ENCODE data around the gene GNG3. TPM values are rescaled to one million over a fixed set of nuclear protein-coding genes. Genes with fewer than 3 reads are reported as not detected.
"Not testable (repeated sequence)": the region's sequence is repeated elsewhere in the genome, so short reads cannot be mapped to it uniquely, and the experiment has no call there.

The GNG3 gene
- total and polyA plus RNA-seq, 5 donors = 0.57 TPM; not detected in 4

GRCh38 chr11:62673196-62673525 lies 34.3 kb upstream of the GNG3 start:
- intact Hi-C loops (cut with DNase I) = no loop called here
- H3K27ac ChIP-seq (ENCODE audit: low read length) = no peak overlapping the region
- ATAC-seq (no peak), DNase-seq (no peak)
- H3K4me3 ChIP-seq (ENCODE audit: low read length) = no peak overlapping the region
- no peaks in the 10 kb centered on the region for H3K27me3 ChIP-seq (ENCODE audit: control insufficient read depth, insufficient read depth)
- no peaks in the 10 kb centered on the region for H3K9me3 ChIP-seq (ENCODE audit: control insufficient read depth, low read length)
- peaks cover 3% of the 10 kb centered on the region for H3K4me1 ChIP-seq (ENCODE audit: control insufficient read depth, insufficient read depth, low read length)
- 88% methylated on average over 2 of the region's 2 CpGs for WGBS

GRCh38 chr11:62675415-62675814 lies 32.1 kb upstream of the GNG3 start:
- H3K27ac ChIP-seq (ENCODE audit: low read length); H3K4me3 ChIP-seq (ENCODE audit: low read length); DNase-seq; H3K9me3 ChIP-seq (ENCODE audit: control insufficient read depth, low read length); intact Hi-C loops (cut with DNase I); ATAC-seq; H3K4me1 ChIP-seq (ENCODE audit: control insufficient read depth, insufficient read depth, low read length); H3K27me3 ChIP-seq (ENCODE audit: control insufficient read depth, insufficient read depth): not testable (repeated sequence)
- 92% methylated on average over 10 of the region's 10 CpGs for whole genome bisulfite sequencing

GRCh38 chr11:62676698-62677097 lies 30.8 kb upstream of the GNG3 start:
- H3K27me3 ChIP-seq (ENCODE audit: control insufficient read depth, insufficient read depth) = no peaks in the 10 kb centered on the region
- no peaks in the 10 kb centered on the region for H3K9me3 ChIP-seq (ENCODE audit: control insufficient read depth, low read length)
- WGBS = 39% methylated on average over 6 of the region's 6 CpGs
- DNase-seq = no peak
- no peak overlapping the region for H3K27ac ChIP-seq (ENCODE audit: low read length)
- intact Hi-C loops (cut with DNase I) = no loop called here
- ATAC-seq = no peak
- H3K4me1 ChIP-seq (ENCODE audit: control insufficient read depth, insufficient read depth, low read length) = peaks cover 3% of the 10 kb centered on the region
- no peak overlapping the region for H3K4me3 ChIP-seq (ENCODE audit: low read length)

- no peaks in the 10 kb centered on the region for H3K27me3 ChIP-seq (ENCODE audit: control insufficient read depth, insufficient read depth)
- whole genome bisulfite sequencing = 73% methylated on average over 6 of the region's 6 CpGs
- H3K4me1 ChIP-seq (ENCODE audit: control insufficient read depth, insufficient read depth, low read length) = peaks cover 3% of the 10 kb centered on the region
- no peak for DNase-seq
- H3K27ac ChIP-seq (ENCODE audit: low read length) = no peak overlapping the region
- no peak overlapping the region for H3K4me3 ChIP-seq (ENCODE audit: low read length)
- no peak for ATAC-seq
- intact Hi-C loops (cut with DNase I) = no loop called here
- no peaks in the 10 kb centered on the region for H3K9me3 ChIP-seq (ENCODE audit: control insufficient read depth, low read length)
Observed at GRCh38 chr11:62677156-62677555, 30.3 kb upstream of the GNG3 start.

- Histone ChIP-seq H3K27ac (ENCODE audit: low read length) (no peak overlapping the region), H3K4me1 (ENCODE audit: control insufficient read depth, insufficient read depth, low read length) (peaks cover 3% of the 10 kb centered on the region), H3K4me3 (ENCODE audit: low read length) (peak overlapping the region; percentile 85), H3K27me3 (ENCODE audit: control insufficient read depth, insufficient read depth) (no peaks in the 10 kb centered on the region), H3K9me3 (ENCODE audit: control insufficient read depth, low read length) (no peaks in the 10 kb centered on the region)
- DNase-seq (no peak), ATAC-seq (no peak)
- 74% methylated on average over 15 of the region's 15 CpGs for WGBS
- intact Hi-C loops (cut with DNase I) = no loop called here
Observed at GRCh38 chr11:62677714-62678113, 29.8 kb upstream of the GNG3 start.

- Histone ChIP-seq H3K27me3 (ENCODE audit: control insufficient read depth, insufficient read depth) (no peaks in the 10 kb centered on the region), H3K4me3 (ENCODE audit: low read length) (peak overlapping the region; percentile 85), H3K4me1 (ENCODE audit: control insufficient read depth, insufficient read depth, low read length) (peaks cover 3% of the 10 kb centered on the region), H3K9me3 (ENCODE audit: control insufficient read depth, low read length) (no peaks in the 10 kb centered on the region), H3K27ac (ENCODE audit: low read length) (peak overlapping the region; percentile 79)
- DNase-seq (no peak), ATAC-seq (no peak)
- intact Hi-C loops (cut with DNase I) = no loop called here
- whole genome bisulfite sequencing = 3% methylated on average over 16 of the region's 16 CpGs
Observed at GRCh38 chr11:62678433-62678769, 29.1 kb upstream of the GNG3 start.

GRCh38 chr11:62678770-62679696 lies 28.4 kb upstream of the GNG3 start, which contains the start of gene UBXN1:
TSS of gene UBXN1 (minus strand) at chr11:62679073. CDS start at chr11:62678923, 150 bp downstream.
- Histone ChIP-seq H3K27me3 (ENCODE audit: control insufficient read depth, insufficient read depth) (no peaks in the 10 kb centered on the region), H3K4me3 (ENCODE audit: low read length) (peak within 1 kb of the TSS; percentile 85), H3K4me1 (ENCODE audit: control insufficient read depth, insufficient read depth, low read length) (peaks cover 3% of the 10 kb centered on the region), H3K9me3 (ENCODE audit: control insufficient read depth, low read length) (no peaks in the 10 kb centered on the region), H3K27ac (ENCODE audit: low read length) (peak within 1 kb of the TSS; percentile 79)
- peak; percentile 90 to 94 for ATAC-seq
- DNase-seq = peak; percentile 96 to 97 (median 96)
- intact Hi-C loops (cut with DNase I) = no loop called here
- 5% methylated on average over 55 of the region's 55 CpGs for WGBS

GRCh38 chr11:62680825-62681240 lies 26.6 kb upstream of the GNG3 start:
- 43% methylated on average over 4 of the region's 4 CpGs for WGBS
- intact Hi-C loops (cut with DNase I) = no loop called here

GRCh38 chr11:62682518-62682917 lies 25.0 kb upstream of the GNG3 start:
- no peak for DNase-seq

More at GRCh38 chr11:62680825-62681240, 26.6 kb upstream of the GNG3 start:
- DNase-seq = peak in 1 of 3 donors; percentile 37
- peaks cover 3% of the 10 kb centered on the region for H3K4me1 ChIP-seq (ENCODE audit: control insufficient read depth, insufficient read depth, low read length)
- peak overlapping the region; percentile 8 for H3K27ac ChIP-seq (ENCODE audit: low read length)
- H3K27me3 ChIP-seq (ENCODE audit: control insufficient read depth, insufficient read depth) = no peaks in the 10 kb centered on the region
- H3K4me3 ChIP-seq (ENCODE audit: low read length) = no peak overlapping the region
- H3K9me3 ChIP-seq (ENCODE audit: control insufficient read depth, low read length) = no peaks in the 10 kb centered on the region
- ATAC-seq = peak; percentile 72 to 74

GRCh38 chr11:62687508-62688396 lies 19.7 kb upstream of the GNG3 start:
- peaks cover 2% of the 10 kb centered on the region for H3K4me1 ChIP-seq (ENCODE audit: control insufficient read depth, insufficient read depth, low read length)
- ATAC-seq (peak; percentile 34 to 54), DNase-seq (peak in 1 of 3 donors; percentile 74)
- no peaks in the 10 kb centered on the region for H3K9me3 ChIP-seq (ENCODE audit: control insufficient read depth, low read length)
- whole genome bisulfite sequencing = 40% methylated on average over 74 of the region's 74 CpGs
- intact Hi-C loops (cut with DNase I) = no loop called here
- no peak overlapping the region for H3K27ac ChIP-seq (ENCODE audit: low read length)
- H3K4me3 ChIP-seq (ENCODE audit: low read length) = peak overlapping the region; percentile 6
- H3K27me3 ChIP-seq (ENCODE audit: control insufficient read depth, insufficient read depth) = no peaks in the 10 kb centered on the region

More at GRCh38 chr11:62682518-62682917, 25.0 kb upstream of the GNG3 start:
- intact Hi-C loops (cut with DNase I) = no loop called here
- no peak for ATAC-seq
- no peaks in the 10 kb centered on the region for H3K27me3 ChIP-seq (ENCODE audit: control insufficient read depth, insufficient read depth)
- H3K27ac ChIP-seq (ENCODE audit: low read length) = no peak overlapping the region
- H3K4me3 ChIP-seq (ENCODE audit: low read length) = no peak overlapping the region
- H3K4me1 ChIP-seq (ENCODE audit: control insufficient read depth, insufficient read depth, low read length) = peaks cover 3% of the 10 kb centered on the region
- H3K9me3 ChIP-seq (ENCODE audit: control insufficient read depth, low read length) = no peaks in the 10 kb centered on the region
- 93% methylated on average over 7 of the region's 7 CpGs for WGBS

- peaks cover 2% of the 10 kb centered on the region for H3K4me1 ChIP-seq (ENCODE audit: control insufficient read depth, insufficient read depth, low read length)
- H3K27ac ChIP-seq (ENCODE audit: low read length) = no peak overlapping the region
- H3K27me3 ChIP-seq (ENCODE audit: control insufficient read depth, insufficient read depth) = no peaks in the 10 kb centered on the region
- ATAC-seq (no peak), DNase-seq (no peak)
- intact Hi-C loops (cut with DNase I) = no loop called here
- no peak overlapping the region for H3K4me3 ChIP-seq (ENCODE audit: low read length)
- WGBS = 45% methylated on average over 1 of the region's 1 CpG
- no peaks in the 10 kb centered on the region for H3K9me3 ChIP-seq (ENCODE audit: control insufficient read depth, low read length)
Observed at GRCh38 chr11:62688491-62688890, 19.0 kb upstream of the GNG3 start.
